Measurements from ENCODE around the gene NOX3.

GRCh38 chr6:155419161-155419560, 36.5 kb downstream of the NOX3 start:
- no peak for TF ChIP-seq CTCF (IDR thresholded peaks at IDR 0.05; ENCODE audit: low read depth, low read length, poor library complexity, severe bottlenecking)
- TF ChIP-seq EZH2phosphoT487 (IDR thresholded peaks at IDR 0.05; ENCODE audit: borderline replicate concordance, low read length) = no peak

Data from DOHH2 (cell line).